ENCODE results near the gene HHLA2. TPM values are rescaled to one million over a fixed set of nuclear protein-coding genes. Genes with fewer than 3 reads are reported as not detected.

HHLA2 gene
- total RNA-seq, 1 donor from 2014 or later = 0.26 TPM

GRCh38 chr3:108398510-108398909 lies 102.2 kb downstream of the HHLA2 start:
- no peak for ATAC-seq
- H3K9me3 ChIP-seq = no peaks in the 10 kb centered on the region
- no peaks in the 10 kb centered on the region for H3K4me1 ChIP-seq
- no peak overlapping the region for H3K27ac ChIP-seq
- no peak for DNase-seq
- intact Hi-C loops (cut with DNase I) = no loop called here
- H3K27me3 ChIP-seq = no peaks in the 10 kb centered on the region
- TF ChIP-seq CTCF (IDR thresholded peaks at IDR 0.05) = no peak
- no peaks in the 10 kb centered on the region for H3K36me3 ChIP-seq
- H3K4me3 ChIP-seq = no peak overlapping the region

- no peak for TF ChIP-seq CTCF (IDR thresholded peaks at IDR 0.05)
Measured at GRCh38 chr3:108401836-108402235, 105.5 kb downstream of the HHLA2 start.

GRCh38 chr3:108403198-108403597 lies 106.8 kb downstream of the HHLA2 start:
- intact Hi-C loops (cut with DNase I) = no loop called here
- ATAC-seq = no peak
- Histone ChIP-seq H3K36me3 (no peaks in the 10 kb centered on the region), H3K9me3 (no peaks in the 10 kb centered on the region), H3K4me3 (no peak overlapping the region), H3K27me3 (no peaks in the 10 kb centered on the region), H3K4me1 (no peaks in the 10 kb centered on the region), H3K27ac (no peak overlapping the region)
- no peak for DNase-seq
- no peak for TF ChIP-seq CTCF (IDR thresholded peaks at IDR 0.05)

More at GRCh38 chr3:108401836-108402235, 105.5 kb downstream of the HHLA2 start:
- ATAC-seq (no peak), DNase-seq (no peak)
- Histone ChIP-seq H3K27me3 (no peaks in the 10 kb centered on the region), H3K4me1 (no peaks in the 10 kb centered on the region), H3K4me3 (no peak overlapping the region), H3K36me3 (no peaks in the 10 kb centered on the region), H3K27ac (no peak overlapping the region), H3K9me3 (no peaks in the 10 kb centered on the region)
- intact Hi-C loops (cut with DNase I) = no loop called here

- intact Hi-C loops (cut with DNase I) = no loop called here
- DNase-seq (no peak), ATAC-seq (no peak)
- Histone ChIP-seq H3K27ac (no peak overlapping the region), H3K4me1 (no peaks in the 10 kb centered on the region), H3K36me3 (no peaks in the 10 kb centered on the region), H3K4me3 (no peak overlapping the region), H3K9me3 (no peaks in the 10 kb centered on the region), H3K27me3 (no peaks in the 10 kb centered on the region)
- TF ChIP-seq CTCF (IDR thresholded peaks at IDR 0.05) = no peak
Measured at GRCh38 chr3:108403686-108404345, 107.5 kb downstream of the HHLA2 start.

- Histone ChIP-seq H3K27ac (no peak overlapping the region), H3K9me3 (no peaks in the 10 kb centered on the region), H3K4me3 (no peak overlapping the region), H3K27me3 (no peaks in the 10 kb centered on the region), H3K4me1 (no peaks in the 10 kb centered on the region), H3K36me3 (no peaks in the 10 kb centered on the region)
- TF ChIP-seq CTCF (IDR thresholded peaks at IDR 0.05) = no peak
- ATAC-seq (no peak), DNase-seq (no peak)
- intact Hi-C loops (cut with DNase I) = no loop called here
Measured at GRCh38 chr3:108404368-108404767, 108.0 kb downstream of the HHLA2 start.
